CD4-positive, alpha-beta T cell (primary cell): Measurements from ENCODE around the gene IL4R. TPM values are rescaled to one million over a fixed set of nuclear protein-coding genes. Genes with fewer than 3 reads are reported as not detected.

Experiments
- ATAC-seq: fragments of 200-7000 bp; cut with Tn5 transposase; one replicate; pipeline ENCODE4 v1.10.0; 2022; ENCODE audit warnings: mild to moderate bottlenecking; ENCODE audit not compliant: poor library complexity
- CTCF ChIA-PET: fragments of 350-600 bp; sonication (Branson Sonifier 250); formaldehyde crosslinking; loops from one replicate; lab custom pipeline; 2021; ENCODE audit warnings: antibody characterized with exemption, inconsistent platforms; lab: Charles Lee
- POLR2A ChIA-PET: fragments of 350-600 bp; sonication (Branson Sonifier 250); formaldehyde crosslinking; loops from one replicate; lab custom pipeline; 2021; ENCODE audit warnings: antibody characterized with exemption, inconsistent platforms; lab: Charles Lee
- DNase-seq, 14 experiments: peaks; one replicate each; pipeline ENCODE4 v3.0.0-alpha.2; 2013 to 2020; ENCODE audit warnings: mixed read lengths in 2 of 14
- H3K27ac ChIP-seq, 2 donors: one replicate each; pipeline versions ENCODE4 v1.5.1 to v1.7.0; 2013; ENCODE audit warnings: low read length in 2 of 2, low read depth in 1 of 2, mild to moderate bottlenecking in 1 of 2
- H3K27me3 ChIP-seq, 2 experiments: 1 replicate in 1 of 2; 2 replicates in 1 of 2; pipeline versions ENCODE4 v1.6.1 to v1.7.0; 2013; ENCODE audit warnings: low read length in 2 of 2, control low read depth in 1 of 2, mild to moderate bottlenecking in 1 of 2, moderate library complexity in 1 of 2; ENCODE audit not compliant: insufficient read depth in 2 of 2, control insufficient read depth in 1 of 2
- H3K36me3 ChIP-seq: one replicate; pipeline ENCODE4 v1.6.1; 2013; ENCODE audit warnings: low read length, control low read depth; ENCODE audit not compliant: insufficient read depth
- H3K4me1 ChIP-seq: one replicate; pipeline ENCODE4 v1.6.1; 2013; ENCODE audit warnings: low read length, control low read depth; ENCODE audit not compliant: insufficient read depth
- H3K4me3 ChIP-seq: one replicate; pipeline ENCODE4 v1.5.1; 2013; ENCODE audit warnings: mild to moderate bottlenecking, low read length, moderate library complexity
- H3K9me3 ChIP-seq, 2 experiments: 1 replicate in 1 of 2; 2 replicates in 1 of 2; pipeline versions ENCODE4 v1.6.1 to v1.7.0; 2013; ENCODE audit warnings: low read length in 2 of 2, mild to moderate bottlenecking in 2 of 2, control low read depth in 1 of 2, moderate library complexity in 1 of 2; ENCODE audit not compliant: control insufficient read depth in 1 of 2, insufficient read depth in 1 of 2
- H3K27ac Mint-ChIP-seq: one replicate; pipeline ENCODE4 v1.8.0; 2020; ENCODE audit warnings: mixed read lengths
- H3K27me3 Mint-ChIP-seq: one replicate; pipeline ENCODE4 v1.8.0; 2021; ENCODE audit warnings: mixed read lengths
- H3K36me3 Mint-ChIP-seq: one replicate; pipeline ENCODE4 v1.8.0; 2021; ENCODE audit warnings: low read depth, mixed read lengths
- H3K4me1 Mint-ChIP-seq: one replicate; pipeline ENCODE4 v1.8.0; 2021; ENCODE audit warnings: low read depth, mixed read lengths
- H3K4me3 Mint-ChIP-seq: one replicate; pipeline ENCODE4 v1.8.0; 2020; ENCODE audit warnings: mild to moderate bottlenecking, mixed read lengths
- H3K9me3 Mint-ChIP-seq: one replicate; pipeline ENCODE4 v1.8.0; 2020; ENCODE audit warnings: mixed read lengths
- CTCF ChIP-seq: fragments of 200-600 bp; IDR thresholded peaks from one replicate; pipeline ENCODE4 v1.8.0; 2022; ENCODE audit warnings: antibody characterized with exemption, mild to moderate bottlenecking
- intact Hi-C, 2 experiments: fragments of 100-400 bp; cut with DNase I in 1 of 2; cut with micrococcal nuclease in 1 of 2; formaldehyde crosslinking; loops; one replicate each; pipeline versions ENCODE4 v1.15.1 to v1.9.0; 2023 to 2025; cut with DNase I, micrococcal nuclease
- total RNA-seq, 174 experiments: library from RNA in 2 of 174; stranded (reverse) in 2 of 174; gene quantifications; one replicate each; pipeline ENCODE4 v1.2.3 and lab custom pipeline; 2021 to 2026

The IL4R gene
- total RNA-seq, 2 experiments from 2014 or later = 145 to 147 TPM

DNA sequence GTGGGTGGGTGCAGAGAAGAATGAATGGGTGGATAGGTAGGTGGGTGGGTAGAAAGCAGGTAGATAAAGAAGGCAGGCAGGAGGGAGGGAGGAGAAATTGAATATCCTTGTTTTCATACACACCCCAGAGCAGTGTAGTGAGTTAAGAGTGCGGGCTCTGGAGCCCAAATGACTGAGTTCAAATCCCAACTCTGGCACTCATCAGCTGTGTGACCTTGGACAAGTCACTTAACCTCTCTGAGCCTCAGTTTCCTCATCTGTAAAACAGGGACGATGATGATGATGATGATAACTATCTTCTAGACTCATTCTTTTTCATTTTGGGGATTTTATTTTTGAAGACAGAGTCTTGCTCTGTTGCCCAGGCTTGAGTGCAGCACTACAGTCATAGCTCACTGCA is 86.2 kb downstream of the IL4R start:
- H3K27me3 Mint-ChIP-seq = no peaks in the 10 kb centered on the region

GRCh38 chr16:27400751-27401620 is 87.2 kb downstream of the IL4R start:
- Histone ChIP-seq H3K27ac (no peak overlapping the region), H3K36me3 (no peaks in the 10 kb centered on the region), H3K9me3 (no peaks in the 10 kb centered on the region), H3K27me3 (no peaks in the 10 kb centered on the region), H3K4me3 (no peak overlapping the region), H3K4me1 (peaks cover 53% of the 10 kb centered on the region)
- Mint-ChIP-seq H3K4me3 (peak overlapping the region; percentile 98), H3K9me3 (no peaks in the 10 kb centered on the region), H3K27ac (peak overlapping the region; percentile 90), H3K4me1 (peaks cover 69% of the 10 kb centered on the region), H3K36me3 (peaks cover 27% of the 10 kb centered on the region), H3K27me3 (no peaks in the 10 kb centered on the region)
- intact Hi-C loops = loop anchor here in 1 of 2 experiments (5.0 kb wide), 1 partner anchor 34 kb away; no protein-coding TSS in a partner anchor
- POLR2A ChIA-PET = interaction anchor here (0.8 to 9.2 kb wide), 17 partner anchors 10 to 232 kb away, joined by 3 to 134 read pairs (median 7); partner anchors contain the start of genes GTF3C1, KATNIP and KDM8
- peak in 1 of 14 experiments; percentile 30 for DNase-seq
- CTCF ChIA-PET = interaction anchor here (1.0 to 3.6 kb wide), 9 partner anchors 20 to 221 kb away, joined by 3 to 18 read pairs (median 5); no protein-coding TSS in a partner anchor
- TF ChIP-seq CTCF = no peak
- no peak for ATAC-seq

More for the DNA sequence above, 86.2 kb downstream of the IL4R start:
- DNase-seq (no peak), ATAC-seq (no peak)
- intact Hi-C loops = loop anchor here in 1 of 2 experiments (5.0 kb wide), 1 partner anchor 33 kb away; no protein-coding TSS in a partner anchor
- no peak for TF ChIP-seq CTCF
- Histone ChIP-seq H3K36me3 (no peaks in the 10 kb centered on the region), H3K4me3 (no peak overlapping the region), H3K4me1 (peaks cover 43% of the 10 kb centered on the region), H3K9me3 (peaks cover 0 to 8% of the 10 kb centered on the region in 2 experiments), H3K27me3 (no peaks in the 10 kb centered on the region), H3K27ac (no peak overlapping the region)
- peaks cover 60% of the 10 kb centered on the region for H3K4me1 Mint-ChIP-seq
- H3K4me3 Mint-ChIP-seq = peak overlapping the region; percentile 52
- H3K36me3 Mint-ChIP-seq = peaks cover 24% of the 10 kb centered on the region
- ChIA-PET CTCF (interaction anchor here (1.0 to 3.6 kb wide), 3 partner anchors 26 to 220 kb away, joined by 3 to 18 read pairs (median 12); no protein-coding TSS in a partner anchor), POLR2A (interaction anchor here (1.8 to 9.2 kb wide), 4 partner anchors 9 to 196 kb away, joined by 6 to 134 read pairs (median 24); partner anchors contain the start of gene KDM8)
- peak overlapping the region; percentile 90 for H3K27ac Mint-ChIP-seq
- H3K9me3 Mint-ChIP-seq = no peaks in the 10 kb centered on the region

GRCh38 chr16:27401768-27402568 is 88.2 kb downstream of the IL4R start, which contains the start of gene IL21R:
TSS of gene IL21R (plus strand) at chr16:27402174. CDS start at chr16:27430072, 27,898 bp downstream.
- H3K4me1 Mint-ChIP-seq = peaks cover 79% of the 10 kb centered on the region
- peak within 1 kb of the TSS; percentile 98 for H3K4me3 Mint-ChIP-seq
- peaks cover 37% of the 10 kb centered on the region for H3K36me3 Mint-ChIP-seq
- ChIA-PET POLR2A (interaction anchor here (0.7 to 9.2 kb wide), 24 partner anchors 9 to 233 kb away, joined by 3 to 134 read pairs (median 6); partner anchors contain the start of genes GTF3C1, KATNIP and KDM8), CTCF (interaction anchor here (0.5 to 3.6 kb wide), 8 partner anchors 19 to 230 kb away, joined by 3 to 18 read pairs (median 4); no protein-coding TSS in a partner anchor)
- H3K36me3 ChIP-seq = no peaks in the 10 kb centered on the region
- peak within 1 kb of the TSS; percentile 81 to 94 for H3K27ac ChIP-seq
- intact Hi-C loops = loop anchor here (1.0 to 5.0 kb wide), 5 partner anchors 27 to 167 kb away; no protein-coding TSS in a partner anchor
- peak within 1 kb of the TSS; percentile 90 for H3K27ac Mint-ChIP-seq
- ATAC-seq (peak; percentile 81), DNase-seq (peak; percentile 76 to 95 (median 86))
- no peaks in the 10 kb centered on the region for H3K9me3 Mint-ChIP-seq
- peaks cover 63% of the 10 kb centered on the region for H3K4me1 ChIP-seq
- H3K27me3 ChIP-seq = no peaks in the 10 kb centered on the region
- H3K27me3 Mint-ChIP-seq = no peaks in the 10 kb centered on the region
- H3K9me3 ChIP-seq = no peaks in the 10 kb centered on the region
- H3K4me3 ChIP-seq = peak within 1 kb of the TSS; percentile 99
- no peak for TF ChIP-seq CTCF
